GM20431 (cell line): ENCODE measurements around the gene C19orf53.

ENCODE experiments used
- in situ Hi-C: fragments of 300-500 bp; cut with MseI, MboI; formaldehyde crosslinking; loops from one replicate; pipeline ENCODE4 v1.15.0; 2020; ENCODE audit warnings: low sequenced_read_pairs; ENCODE audit not compliant: unreplicated experiment

Gene C19orf53

DNA sequence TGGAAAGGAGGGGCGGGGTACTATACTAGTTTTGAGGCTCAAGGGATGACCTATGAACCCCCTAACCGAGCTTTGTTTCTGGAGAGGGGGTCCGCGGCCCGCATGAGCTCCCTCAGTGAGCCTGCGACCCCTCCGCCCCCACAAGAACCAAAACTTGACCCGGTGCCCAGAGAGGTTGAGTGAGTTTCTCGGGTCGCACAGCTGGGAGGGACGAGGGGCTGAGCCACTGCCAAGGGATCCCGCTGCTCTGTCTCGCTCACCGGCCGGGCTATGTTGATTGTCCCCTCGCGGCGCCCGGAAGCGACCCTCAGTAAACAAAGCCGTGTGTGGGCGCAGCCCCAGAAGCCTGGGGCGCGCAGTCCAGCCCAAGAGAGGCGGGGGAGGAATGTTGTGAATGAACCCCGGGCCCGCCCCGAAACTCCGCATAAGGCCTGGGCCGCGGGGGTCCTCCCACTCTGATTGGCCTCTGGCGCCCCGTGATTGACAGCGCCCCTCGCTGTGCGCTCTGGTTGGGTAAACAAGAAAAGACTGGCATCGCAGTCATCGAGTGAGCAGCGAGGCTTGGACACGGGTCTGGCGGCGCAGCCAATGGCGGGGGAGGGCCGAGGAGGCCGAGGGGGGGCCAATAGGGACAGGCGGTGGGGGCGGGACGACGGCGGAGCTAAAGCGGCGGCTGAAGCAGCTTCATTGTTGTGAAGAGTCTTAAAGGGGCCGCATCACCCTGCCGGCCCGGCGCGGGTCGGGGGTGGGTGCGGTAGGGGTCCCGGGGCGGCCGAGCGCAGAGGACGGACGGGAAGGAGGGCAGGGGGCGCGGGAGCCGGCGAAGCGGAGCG lies 20.7 kb downstream of the C19orf53 start, which contains the start of gene ZSWIM4:
Gene ZSWIM4 (plus strand): TSS at position 687 of the 833 bp plus-strand sequence. CDS start 206 bp downstream, outside the sequence.
- in situ Hi-C loops: no loop called here

DNA sequence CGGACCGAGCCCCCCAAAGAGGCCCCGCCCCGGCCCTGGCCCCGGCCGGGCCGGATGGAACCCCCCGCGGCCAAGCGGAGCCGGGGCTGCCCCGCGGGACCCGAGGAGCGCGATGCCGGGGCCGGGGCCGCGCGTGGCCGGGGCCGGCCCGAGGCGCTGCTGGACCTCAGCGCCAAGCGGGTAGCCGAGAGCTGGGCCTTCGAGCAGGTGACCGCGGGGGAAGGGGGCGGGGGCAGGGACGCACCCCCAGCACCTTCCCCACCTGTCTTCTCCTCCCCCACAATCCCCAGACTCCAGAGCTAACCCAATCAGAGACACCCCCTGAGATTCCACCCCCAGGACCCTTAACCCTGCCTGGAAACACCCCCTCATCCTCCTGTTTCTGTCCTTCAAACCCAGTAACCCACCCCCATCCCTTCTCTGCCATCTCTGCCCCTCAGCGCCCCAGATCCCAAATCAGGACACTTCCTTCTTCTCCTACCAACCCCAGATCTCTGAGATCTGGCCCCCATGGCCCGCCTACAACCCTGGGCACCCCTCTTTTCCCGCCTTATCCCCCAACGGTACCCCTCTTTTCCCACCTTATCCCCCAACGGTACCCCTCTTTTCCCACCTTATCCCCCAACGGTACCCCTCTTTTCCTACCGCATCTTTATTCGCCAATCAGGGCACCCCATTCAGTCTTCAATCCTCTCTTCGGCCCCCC lies 21.5 kb downstream of the C19orf53 start:
- in situ Hi-C loops: no loop called here

DNA sequence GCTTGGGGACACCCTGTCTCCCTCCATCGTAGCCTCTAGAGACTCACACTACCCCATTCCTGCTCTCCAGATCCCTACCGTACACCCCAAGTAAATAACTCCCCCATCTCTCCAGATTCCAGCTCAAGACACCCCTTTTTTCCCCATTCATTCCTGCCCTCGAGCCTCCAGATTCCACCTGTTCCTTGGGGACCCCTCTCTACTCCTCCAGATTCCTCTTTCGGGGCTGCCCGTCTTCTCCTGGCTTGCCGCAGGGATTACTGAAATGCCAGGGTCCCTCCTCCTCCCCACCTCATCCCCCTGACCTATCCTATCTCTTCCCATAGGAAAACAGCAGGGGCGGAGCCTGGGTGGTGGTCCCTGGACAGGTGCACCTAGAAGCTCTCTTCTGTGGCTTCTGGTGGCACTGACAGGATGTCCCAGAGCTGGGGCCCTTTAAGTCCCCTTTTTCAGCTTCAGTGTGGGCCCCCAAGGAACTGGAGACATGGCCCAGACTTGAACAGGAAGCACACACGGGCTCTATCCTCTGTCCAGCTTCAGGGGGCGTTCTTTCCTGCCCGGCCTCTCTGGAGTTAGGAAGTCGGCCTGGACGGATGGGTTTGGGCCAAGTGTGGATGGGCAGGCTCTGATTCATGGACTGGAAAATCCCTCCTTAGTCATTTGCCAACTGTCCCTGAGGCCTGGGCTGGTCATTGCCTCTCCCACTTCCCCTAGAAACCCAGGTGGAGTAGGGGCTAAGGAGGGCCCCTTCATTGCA lies 22.2 kb downstream of the C19orf53 start:
- in situ Hi-C loops: no loop called here

DNA sequence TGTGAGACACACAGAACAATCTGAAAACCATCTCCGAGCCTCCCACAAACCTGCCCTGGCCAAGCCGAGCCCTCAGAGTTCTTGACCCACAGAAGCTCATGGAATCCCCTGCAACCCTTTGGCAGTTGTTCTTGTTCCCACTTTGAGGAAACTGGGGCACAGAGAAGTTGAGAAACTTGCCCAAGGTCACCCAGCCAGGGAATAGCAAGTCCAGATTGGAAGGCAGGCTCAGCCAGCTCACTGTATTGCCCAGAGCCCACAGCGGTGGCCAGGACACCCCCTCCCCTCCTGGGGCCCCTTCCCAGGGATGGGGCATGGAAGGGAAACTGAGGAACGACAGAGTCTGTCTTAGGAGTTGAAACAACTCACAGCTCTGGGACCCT lies 22.8 kb downstream of the C19orf53 start:
- in situ Hi-C loops: no loop called here

DNA sequence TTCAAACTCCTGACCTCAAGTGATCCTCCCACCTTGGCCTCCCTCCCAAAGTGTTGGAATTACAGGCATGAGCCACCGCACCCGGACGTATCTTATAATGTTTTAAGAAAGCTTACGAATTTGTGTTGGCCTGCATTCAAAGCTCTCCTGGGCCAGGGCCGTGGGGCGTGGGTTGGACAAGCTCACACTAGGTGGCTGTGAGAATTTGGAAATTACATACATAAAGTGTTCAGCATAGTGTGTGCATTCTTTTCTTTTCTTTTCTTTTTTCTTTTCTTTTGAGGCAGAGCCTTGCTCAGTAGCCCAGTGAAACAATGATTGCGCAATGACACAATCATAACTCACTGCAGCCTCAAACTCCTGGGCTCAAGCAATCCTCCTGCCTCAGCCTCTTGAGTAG lies 23.6 kb downstream of the C19orf53 start:
- in situ Hi-C loops: no loop called here

DNA sequence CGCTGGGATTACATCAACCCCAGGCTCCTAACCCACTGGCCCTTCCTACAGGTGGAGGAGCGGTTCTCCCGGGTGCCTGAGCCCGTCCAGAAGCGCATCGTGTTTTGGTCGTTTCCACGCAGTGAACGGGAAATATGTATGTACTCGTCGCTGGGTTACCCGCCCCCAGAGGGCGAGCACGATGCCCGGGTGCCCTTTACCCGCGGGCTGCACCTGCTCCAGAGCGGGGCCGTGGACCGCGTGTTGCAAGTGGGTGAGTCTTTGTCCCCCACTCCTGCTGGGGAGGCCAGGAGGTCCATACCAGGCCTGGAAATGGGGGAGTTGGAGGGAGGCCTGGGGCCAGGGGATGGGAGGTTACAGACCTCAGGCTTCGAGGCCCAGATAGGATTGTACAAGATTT lies 25.4 kb downstream of the C19orf53 start:
- in situ Hi-C loops: no loop called here

DNA sequence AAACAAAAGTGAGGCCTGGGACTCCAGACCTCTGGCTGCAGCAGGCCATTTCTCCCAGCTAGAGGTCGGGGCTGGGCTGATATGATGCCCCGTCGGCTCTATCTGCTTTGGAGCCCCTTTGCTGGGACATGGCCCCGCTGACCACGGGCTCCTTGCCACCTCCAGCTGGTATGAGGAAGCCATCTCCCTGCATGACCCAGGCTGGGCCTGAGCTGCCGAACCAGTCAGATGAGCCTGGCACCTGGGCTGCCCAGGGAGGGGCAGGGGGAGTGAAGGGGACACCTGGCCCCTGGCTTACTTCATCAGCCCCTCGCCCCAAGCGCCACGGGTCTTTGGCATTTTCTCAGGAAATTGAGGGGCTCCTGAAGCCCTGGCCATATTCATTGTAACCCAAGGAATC lies 28.8 kb downstream of the C19orf53 start:
- in situ Hi-C loops: no loop called here

DNA sequence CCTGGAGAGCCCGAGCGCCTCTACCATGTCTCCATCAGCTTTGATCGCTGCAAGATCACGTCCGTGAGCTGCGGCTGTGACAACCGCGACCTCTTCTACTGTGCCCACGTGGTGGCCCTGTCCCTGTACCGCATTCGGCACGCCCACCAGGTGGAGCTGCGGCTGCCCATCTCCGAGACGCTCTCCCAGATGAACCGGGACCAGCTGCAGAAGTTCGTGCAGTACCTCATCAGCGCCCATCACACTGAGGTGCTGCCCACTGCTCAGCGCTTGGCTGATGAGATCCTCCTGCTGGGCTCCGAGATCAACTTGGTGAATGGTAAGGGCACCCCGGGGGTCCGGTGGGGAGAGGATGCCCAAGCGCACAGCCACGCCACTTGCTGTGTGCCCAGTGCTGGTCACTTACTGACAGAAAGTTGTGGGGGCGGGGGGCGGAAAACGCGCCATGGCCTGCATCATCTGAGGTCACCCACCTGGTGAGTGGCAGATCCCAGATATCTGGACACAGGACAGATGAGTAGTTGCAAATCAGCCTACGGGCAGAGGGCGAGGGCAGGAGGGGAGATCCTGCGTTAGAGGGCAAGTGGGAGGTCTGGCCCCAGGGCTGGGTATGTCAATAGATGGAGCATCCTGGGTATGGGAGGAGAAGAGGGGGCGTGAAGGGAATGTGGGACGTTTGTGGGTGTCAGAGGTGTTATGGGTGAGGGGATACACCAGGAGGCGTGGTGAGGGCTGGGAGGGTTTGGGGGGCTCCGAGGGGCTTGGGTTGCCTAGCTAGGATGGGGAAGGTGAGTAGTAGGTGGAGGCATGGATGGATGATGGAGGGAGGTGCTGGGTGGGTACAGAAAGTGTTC lies 30.8 kb downstream of the C19orf53 start:
- in situ Hi-C loops: no loop called here

DNA sequence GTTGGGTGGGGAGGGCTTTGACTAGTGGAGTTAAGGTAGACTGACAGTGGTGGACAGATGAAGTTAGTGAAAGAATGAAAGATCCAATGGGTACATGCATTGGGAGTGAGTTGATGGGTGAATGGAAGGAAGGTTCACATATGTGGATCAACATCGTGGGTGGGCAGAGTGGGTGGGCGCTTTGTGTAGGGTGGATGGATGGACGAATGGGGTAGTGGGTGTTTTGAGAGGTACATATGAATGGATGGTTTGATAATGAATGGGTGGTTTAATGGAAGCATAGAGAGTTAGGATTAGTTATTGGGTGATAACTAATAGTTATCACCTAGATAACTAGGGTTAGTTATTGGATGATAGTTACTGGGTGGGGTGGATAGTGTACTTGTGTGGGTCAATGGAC lies 32.5 kb downstream of the C19orf53 start:
- in situ Hi-C loops: no loop called here

DNA sequence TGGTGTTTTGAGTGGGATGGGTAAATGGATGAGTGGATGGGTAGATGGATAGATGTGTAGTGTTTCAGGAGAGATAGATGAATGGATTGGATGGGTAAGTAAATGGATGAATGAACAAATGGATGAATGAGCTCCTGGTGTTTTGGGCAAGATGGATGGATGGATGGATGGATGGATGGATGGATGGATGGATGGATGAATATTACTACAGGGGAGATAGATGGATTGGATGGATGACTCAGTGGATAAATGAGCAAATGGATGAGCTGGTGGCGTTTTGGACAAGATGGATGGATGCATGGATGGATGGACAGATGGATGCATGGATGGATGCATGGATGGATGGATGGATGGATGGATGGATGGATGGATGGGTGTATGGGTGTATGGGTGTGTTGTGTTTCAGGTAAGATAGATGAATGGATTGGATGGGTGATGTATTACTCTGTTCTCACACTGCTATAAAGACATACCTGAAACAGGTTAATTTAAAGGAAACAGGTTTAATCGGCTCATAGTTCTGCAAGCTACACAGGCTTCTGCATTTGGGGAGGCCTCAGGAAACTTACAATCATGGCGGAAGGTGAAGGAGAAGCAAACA lies 33.3 kb downstream of the C19orf53 start:
- in situ Hi-C loops: no loop called here

DNA sequence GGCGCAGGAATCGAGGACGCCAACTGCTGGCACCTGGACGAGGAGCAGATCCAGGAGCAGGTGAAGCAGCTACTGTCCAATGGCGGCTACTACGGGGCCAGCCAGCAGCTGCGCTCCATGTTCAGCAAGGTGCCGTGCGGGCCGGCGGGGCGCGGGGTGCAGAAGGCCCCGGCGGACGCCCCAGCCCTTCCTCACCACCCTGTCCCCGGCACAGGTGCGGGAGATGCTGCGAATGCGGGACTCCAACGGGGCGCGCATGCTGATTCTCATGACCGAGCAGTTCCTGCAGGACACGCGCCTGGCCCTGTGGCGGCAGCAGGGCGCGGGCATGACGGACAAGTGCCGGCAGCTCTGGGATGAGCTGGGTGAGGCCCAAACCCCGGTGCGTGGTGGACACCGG lies 34.6 kb downstream of the C19orf53 start:
- in situ Hi-C loops: no loop called here

DNA sequence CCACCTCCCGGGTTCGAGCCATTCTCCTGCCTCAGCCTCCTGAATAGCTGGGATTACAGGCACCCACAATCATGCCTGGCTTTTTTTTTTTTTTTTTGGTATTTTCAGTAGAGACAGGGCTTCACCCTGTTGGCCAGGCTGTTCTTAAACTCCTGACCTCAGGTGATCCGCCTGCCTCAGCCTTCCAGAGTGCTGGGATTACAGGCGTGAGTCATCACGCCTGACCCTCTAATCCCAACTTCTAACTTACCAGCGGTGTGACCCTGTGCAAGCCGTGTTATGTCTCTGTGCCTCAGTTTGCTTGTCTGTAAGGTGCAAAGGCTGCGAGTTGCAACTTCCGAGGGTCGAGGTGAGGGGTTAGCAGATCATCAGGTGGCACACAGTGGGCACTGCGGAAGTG lies 38.3 kb downstream of the C19orf53 start:
- in situ Hi-C loops: no loop called here

DNA sequence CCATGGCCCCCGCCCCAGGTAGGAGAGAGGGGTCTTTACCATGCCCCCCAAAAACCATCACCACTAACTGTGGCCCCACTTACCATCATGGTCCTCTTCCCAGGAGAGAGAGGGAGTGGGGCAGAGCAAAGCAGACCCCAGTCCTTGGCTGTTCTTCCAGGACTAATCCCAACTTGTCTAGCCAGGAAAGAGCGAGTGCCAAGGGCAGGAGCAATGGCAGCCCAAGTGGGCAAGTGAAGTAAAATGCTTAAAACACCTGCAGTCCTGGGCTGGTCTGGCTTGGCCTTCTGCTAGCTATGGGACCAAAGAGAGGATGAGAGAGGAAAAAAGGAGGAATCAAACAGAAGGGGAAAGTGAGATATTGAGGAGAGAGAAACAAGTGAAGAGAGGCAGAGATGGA lies 38.9 kb downstream of the C19orf53 start:
- in situ Hi-C loops: no loop called here

DNA sequence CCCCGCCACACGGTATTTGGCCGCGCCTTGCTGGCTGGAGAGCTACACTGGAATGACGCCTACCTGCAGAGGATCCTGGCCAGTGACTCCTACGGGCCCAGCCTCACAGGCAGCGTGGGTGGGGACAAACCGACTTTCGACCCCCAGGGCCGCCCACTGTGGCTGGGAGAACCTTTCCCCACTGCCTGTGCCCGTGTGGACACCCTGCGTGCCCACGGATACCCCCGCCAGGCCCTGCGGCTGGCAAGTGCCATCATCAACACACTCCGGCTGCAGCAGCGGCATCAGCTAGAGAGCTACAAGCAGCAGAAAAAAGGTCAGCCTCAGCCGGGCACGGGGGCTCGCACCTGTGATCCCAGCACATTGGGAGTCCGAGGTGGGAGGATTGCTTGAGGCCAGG lies 40.3 kb downstream of the C19orf53 start:
- in situ Hi-C loops: no loop called here

DNA sequence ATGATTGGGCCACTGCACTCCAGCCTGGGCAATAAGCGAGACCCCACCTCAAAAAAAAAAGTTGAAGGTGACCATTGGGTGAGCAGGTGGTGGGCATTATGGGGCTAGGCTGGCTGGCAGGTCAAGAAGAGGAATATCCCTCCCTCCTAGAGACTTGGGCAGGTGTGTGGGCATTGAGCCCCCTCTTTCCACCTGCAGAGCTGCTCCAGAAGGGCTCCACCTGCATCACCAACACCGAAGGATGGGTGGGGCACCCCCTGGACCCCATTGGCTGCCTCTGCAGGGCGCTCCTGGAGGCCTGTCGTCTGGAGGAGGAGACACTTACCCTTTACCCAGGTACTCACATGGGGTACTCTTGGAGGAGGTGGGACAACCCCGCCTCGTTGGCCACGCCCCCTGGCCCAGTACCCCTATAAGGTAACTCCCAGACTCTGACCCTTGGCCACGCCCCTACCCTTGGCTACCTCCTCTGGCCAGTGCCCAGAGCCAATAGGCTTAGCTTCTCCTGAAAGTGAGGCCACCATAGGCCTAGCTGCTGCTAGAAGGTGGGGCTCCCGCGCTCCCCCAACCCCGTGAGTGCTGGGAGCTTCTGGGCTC lies 42.9 kb downstream of the C19orf53 start:
- in situ Hi-C loops: no loop called here

DNA sequence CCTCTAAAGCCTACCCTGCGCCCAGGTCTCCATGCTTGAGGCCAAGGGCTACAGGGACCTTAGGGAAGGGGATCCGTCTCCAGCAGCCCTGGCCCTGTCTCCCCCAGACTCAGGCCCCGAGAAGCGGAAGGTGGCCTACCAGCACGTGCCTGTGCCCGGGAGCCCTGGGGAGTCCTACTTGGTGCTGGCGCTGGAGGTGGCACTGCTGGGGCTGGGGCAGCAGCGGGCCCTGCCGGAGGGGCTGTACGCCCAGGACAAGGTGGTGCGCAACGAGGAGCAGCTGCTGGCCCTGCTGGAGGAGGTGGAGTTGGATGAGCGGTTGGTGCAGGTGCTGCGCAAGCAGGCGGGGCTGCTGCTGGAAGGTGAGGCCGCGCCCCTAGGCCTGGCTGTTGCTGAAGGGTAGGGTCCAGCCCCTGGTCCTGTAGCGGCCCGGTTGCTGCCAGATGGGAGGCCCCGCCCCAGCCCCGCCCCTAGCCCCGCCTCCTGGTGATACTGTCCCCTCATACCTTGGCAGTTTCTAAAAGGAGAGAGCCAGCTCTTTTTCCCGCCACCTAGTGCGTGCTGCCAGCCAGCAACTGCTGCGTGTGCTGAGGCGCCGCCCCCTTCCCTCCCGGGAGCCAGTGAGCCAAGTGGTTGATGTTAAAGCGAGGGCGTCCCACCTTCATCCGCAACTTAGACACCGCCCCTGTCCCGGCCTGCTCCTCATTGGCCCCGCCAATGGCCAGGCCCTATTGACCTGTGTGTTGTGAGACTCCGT lies 43.5 kb downstream of the C19orf53 start:
- in situ Hi-C loops: no loop called here

DNA sequence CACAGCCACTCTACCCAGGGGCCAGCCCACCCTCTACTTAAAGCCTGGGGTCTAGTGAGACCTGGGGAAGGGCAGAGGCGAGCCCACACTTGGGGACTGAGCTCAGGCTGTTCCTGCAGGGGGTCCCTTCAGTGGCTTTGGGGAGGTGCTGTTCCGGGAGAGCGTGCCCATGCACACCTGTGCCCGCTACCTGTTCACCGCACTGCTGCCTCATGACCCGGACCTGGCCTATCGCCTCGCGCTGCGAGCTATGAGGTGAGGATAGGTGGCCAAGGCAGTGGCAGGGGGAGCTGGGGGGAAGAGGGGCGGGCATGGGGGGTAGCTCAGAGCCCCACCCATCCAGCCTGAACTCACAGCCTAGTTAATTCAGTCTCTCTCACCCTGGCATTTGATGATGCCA lies 45.0 kb downstream of the C19orf53 start:
- in situ Hi-C loops: no loop called here

DNA sequence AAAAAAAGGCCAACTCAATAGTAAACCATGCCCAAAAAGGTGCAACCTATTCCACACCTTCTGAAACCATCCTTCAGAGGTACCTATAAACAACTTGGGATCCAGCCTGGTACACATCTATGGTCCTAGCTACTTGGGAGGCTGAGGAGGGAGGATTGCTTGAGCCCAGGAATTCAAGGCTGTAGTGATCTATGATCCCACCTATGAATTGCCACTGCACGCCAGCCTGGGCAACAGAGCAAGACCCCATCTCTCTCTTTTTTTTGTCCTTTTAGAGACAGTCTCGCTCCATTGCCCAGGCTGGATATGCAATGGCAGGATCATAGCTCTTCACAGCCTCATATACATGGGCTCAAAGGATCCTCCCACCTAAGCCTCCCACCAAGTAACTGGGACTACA lies 47.0 kb downstream of the C19orf53 start:
- in situ Hi-C loops: no loop called here

DNA sequence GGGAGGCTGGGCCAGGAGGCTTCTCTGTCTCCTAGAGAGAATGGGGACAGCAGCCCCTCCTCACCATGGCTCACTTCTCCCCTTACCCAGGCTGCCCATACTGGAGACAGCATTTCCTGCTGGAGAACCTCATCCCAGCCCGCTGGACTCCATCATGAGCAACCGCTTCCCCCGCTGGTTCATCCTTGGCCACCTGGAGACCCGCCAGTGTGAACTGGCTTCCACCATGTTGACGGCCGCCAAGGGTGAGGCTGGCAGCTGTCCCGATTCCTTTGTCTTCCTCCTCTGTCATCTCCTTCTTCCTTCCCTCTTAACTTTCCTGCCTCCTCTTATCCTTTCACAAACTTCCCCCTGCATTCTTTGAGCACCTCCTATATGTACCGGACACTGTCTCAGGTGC lies 49.0 kb downstream of the C19orf53 start:
- in situ Hi-C loops: no loop called here
